Right lobe of liver (tissue), 4 donors: ENCODE data around the gene PLXNC1.

ENCODE experiments used
- POLR2A ChIP-seq: fragments of 450-650 bp; IDR thresholded peaks from one replicate; pipeline ENCODE4 v1.6.1; 2017; ENCODE audit warnings: antibody characterized with exemption, mild to moderate bottlenecking
- TF ChIP-seq, protein P1 (sequence below), 4 donors: fragments of 200-600 bp in 3 of 4; fragments of 450-650 bp in 1 of 4; IDR thresholded peaks; one replicate each; pipeline versions ENCODE4 v1.5.1 to v1.8.0; 2016 to 2022; ENCODE audit warnings: antibody characterized with exemption in 4 of 4, mild to moderate bottlenecking in 2 of 4
- donor health status: DM: no; HTN: no; CAD: no.
- donor health status: DM: no; HTN: no; CAD: no.
- donor health status: DM: no; HTN: yes; CAD: no.

DNA sequence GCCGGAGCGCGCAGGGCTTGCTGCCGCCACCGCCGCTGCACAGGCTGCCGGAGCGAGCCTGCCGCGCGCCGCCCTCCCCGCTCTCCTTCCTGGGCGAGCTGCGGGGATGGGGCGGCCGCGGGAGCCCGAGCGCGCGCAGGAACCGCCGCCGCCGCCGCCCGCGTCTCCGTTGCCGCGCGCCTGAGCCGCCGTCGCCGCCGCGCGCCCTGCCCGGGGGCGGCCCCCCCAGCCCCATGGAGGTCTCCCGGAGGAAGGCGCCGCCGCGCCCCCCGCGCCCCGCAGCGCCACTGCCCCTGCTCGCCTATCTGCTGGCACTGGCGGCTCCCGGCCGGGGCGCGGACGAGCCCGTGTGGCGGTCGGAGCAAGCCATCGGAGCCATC lies 352 bp downstream of the PLXNC1 start:
- TF ChIP-seq, protein P1, sequence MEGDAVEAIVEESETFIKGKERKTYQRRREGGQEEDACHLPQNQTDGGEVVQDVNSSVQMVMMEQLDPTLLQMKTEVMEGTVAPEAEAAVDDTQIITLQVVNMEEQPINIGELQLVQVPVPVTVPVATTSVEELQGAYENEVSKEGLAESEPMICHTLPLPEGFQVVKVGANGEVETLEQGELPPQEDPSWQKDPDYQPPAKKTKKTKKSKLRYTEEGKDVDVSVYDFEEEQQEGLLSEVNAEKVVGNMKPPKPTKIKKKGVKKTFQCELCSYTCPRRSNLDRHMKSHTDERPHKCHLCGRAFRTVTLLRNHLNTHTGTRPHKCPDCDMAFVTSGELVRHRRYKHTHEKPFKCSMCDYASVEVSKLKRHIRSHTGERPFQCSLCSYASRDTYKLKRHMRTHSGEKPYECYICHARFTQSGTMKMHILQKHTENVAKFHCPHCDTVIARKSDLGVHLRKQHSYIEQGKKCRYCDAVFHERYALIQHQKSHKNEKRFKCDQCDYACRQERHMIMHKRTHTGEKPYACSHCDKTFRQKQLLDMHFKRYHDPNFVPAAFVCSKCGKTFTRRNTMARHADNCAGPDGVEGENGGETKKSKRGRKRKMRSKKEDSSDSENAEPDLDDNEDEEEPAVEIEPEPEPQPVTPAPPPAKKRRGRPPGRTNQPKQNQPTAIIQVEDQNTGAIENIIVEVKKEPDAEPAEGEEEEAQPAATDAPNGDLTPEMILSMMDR (IDR thresholded peaks at IDR 0.05) = no peak
- no peak for TF ChIP-seq POLR2A
